GM10248 (cell line): Measurements from ENCODE around the gene TMEM130.

ENCODE experiments used
- CTCF ChIA-PET: fragments of 300-600 bp; sonication (Branson Sonifier 250); formaldehyde crosslinking; extraction: SDS; loops from one replicate; lab custom pipeline; 2021; ENCODE audit warnings: antibody characterized with exemption; lab: Yijun Ruan, JAX
- POLR2A ChIA-PET: fragments of 350-650 bp; sonication (Branson Sonifier 250); formaldehyde crosslinking; extraction: SDS; loops from one replicate; lab custom pipeline; 2020; ENCODE audit warnings: antibody characterized with exemption; lab: Yijun Ruan, JAX
- DNase-seq: peaks from one replicate; pipeline ENCODE4 v3.0.0; 2012; ENCODE audit errors: extremely low spot score
- TF ChIP-seq, protein P1 (sequence below): IDR thresholded peaks from 2 replicates; pipeline ENCODE4 v1.5.1; 2012; ENCODE audit warnings: mild to moderate bottlenecking, low read depth; ENCODE audit errors: extremely low read depth, missing control alignments, control extremely low read depth

Gene TMEM130

DNA sequence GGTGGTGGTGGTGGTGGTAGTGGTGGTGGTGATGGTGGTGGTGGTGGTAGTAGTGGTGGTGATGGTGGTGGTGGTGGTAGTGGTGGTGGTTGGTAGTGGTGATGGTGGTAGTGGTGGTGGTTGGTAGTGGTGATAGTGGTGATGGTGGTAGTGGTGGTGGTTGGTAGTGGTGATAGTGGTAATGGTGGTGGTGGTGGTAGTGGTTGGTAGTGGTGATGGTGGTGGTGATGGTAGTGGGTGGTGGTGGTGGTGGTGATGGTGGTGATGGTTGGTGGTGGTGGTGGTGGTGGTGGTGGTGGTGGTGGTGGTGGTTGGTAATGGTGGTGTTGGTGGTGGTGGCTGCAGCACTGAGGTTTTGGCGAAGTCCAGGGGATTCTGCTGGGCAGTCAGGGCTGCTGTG, 58.5 kb downstream of the TMEM130 start:
- POLR2A ChIA-PET = no interaction called here
- no peak for DNase-seq
- TF ChIP-seq, protein P1, sequence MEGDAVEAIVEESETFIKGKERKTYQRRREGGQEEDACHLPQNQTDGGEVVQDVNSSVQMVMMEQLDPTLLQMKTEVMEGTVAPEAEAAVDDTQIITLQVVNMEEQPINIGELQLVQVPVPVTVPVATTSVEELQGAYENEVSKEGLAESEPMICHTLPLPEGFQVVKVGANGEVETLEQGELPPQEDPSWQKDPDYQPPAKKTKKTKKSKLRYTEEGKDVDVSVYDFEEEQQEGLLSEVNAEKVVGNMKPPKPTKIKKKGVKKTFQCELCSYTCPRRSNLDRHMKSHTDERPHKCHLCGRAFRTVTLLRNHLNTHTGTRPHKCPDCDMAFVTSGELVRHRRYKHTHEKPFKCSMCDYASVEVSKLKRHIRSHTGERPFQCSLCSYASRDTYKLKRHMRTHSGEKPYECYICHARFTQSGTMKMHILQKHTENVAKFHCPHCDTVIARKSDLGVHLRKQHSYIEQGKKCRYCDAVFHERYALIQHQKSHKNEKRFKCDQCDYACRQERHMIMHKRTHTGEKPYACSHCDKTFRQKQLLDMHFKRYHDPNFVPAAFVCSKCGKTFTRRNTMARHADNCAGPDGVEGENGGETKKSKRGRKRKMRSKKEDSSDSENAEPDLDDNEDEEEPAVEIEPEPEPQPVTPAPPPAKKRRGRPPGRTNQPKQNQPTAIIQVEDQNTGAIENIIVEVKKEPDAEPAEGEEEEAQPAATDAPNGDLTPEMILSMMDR = no peak
- CTCF ChIA-PET = no interaction called here

DNA sequence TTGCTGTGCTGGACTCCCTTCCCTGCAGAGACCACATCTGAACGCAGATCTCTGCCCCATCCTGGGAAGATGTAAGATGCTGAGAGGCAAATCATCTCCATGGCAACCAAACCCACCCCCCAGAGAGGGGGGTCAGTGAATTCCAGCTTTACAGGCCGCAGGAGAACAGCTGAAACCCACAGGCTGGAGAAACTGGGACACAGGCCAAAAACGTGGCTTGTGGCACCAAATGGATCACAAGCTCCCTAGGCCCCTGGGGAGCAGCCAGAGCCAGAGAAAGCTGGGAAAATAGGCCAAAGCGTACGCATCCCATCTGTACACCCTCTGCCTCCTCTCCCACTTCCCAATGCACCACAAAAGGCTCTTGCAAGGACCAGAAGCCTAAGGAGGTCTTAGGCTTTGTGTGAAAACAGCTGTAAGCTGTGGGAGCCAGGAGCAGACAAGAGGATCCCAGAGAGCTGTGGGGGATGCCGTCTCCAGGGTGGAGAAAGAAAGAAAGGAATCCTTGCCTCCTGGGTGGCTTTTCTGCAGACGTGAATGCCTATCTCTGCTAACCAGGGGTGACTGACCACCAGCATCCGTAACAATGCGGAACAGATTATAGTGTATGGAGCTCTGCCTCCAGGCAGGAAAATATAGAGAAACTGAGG, 59.5 kb downstream of the TMEM130 start:
- POLR2A ChIA-PET = no interaction called here
- CTCF ChIA-PET = interaction anchor here (1.0 to 1.2 kb wide), 2 partner anchors 21 to 24 kb away, joined by 3 read pairs; no protein-coding TSS in a partner anchor
- TF ChIP-seq, protein P1 = no peak
- no peak for DNase-seq

DNA sequence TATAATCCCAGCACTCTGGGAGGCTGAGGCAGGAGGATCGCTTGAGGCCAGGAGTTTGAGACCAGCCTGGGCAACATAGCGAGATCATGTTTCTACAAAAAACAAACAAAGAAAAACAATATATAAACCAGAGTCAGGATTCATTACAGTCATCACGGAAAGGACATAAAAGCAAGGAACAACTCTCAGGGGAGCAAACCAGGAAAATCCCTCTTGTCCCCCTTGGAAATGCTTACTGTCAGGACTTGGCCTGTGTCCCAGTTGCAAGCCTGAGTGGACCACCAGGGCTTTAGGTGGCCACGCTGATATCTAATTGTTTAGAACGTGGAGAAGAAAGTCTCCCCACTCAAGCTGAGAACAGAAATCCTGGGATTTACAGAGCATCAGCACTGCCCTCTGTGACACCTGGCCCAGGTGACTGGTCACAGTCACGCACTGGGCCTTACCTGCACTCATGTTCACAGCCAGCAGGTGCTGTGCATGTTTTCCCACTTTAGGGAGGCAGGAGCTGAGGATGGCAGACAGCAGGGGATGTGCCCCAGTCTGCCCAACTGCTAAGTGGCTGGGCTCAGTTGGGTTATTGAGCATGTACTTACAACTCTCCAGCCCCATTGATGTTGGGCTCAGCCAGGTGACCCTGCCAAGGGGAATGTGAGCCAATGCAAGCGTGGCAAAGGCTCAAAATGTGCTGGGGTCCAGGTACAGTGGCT, 60.9 kb downstream of the TMEM130 start:
- ChIA-PET POLR2A (no interaction called here), CTCF (interaction anchor here (0.9 to 1.2 kb wide), 2 partner anchors 13 to 22 kb away, joined by 3 read pairs; no protein-coding TSS in a partner anchor)
- TF ChIP-seq, protein P1 = no peak
- DNase-seq = no peak

DNA sequence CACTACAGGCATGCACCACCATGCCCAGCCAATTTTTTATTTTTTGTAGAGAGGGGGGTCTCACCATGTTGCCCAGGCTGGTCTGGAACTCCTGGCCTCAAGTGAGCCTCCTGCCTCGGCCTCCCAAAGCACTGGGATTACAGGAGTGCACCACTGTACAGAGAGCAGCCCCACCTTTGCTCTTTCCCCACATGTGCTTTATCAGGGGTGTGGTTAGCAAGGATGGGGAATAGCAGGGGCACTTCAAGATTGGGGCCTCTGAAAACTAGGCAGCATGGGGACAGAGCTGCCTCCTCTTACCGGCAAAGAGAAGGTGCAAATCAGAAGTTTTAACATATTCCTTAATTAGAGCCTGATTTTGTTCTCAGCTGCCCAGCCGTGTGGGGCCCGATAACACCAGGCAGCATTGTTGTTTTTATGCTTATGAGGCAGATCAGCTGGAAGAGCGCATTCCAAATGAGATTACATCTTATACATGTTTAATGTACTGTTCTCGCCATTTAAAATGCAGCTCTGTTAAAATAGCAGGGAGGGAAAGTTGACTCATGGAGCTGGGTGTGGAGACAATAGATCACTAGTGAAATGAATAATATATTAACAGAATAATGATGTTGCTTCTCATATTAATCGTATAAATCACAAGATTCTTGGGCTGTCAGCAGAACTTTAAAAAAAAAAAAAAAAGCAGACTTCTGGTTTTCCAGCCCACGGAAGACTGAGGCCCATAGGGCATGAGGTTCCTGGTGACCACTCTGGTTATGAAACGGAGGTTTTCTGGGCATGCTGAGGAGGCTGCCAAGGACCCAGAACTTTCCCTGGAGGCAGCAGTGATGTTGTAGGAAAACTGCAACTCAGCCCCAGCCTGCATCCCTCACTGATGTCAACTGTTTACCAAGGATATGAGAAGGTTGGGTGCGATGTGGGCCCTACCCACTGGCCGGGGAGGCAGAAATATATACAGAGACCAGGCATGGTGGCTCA, 62.5 kb downstream of the TMEM130 start:
- ChIA-PET CTCF (interaction anchor here (1.0 to 1.5 kb wide), 2 partner anchors 34 to 62 kb away, joined by 3 to 4 read pairs; no protein-coding TSS in a partner anchor), POLR2A (no interaction called here)
- TF ChIP-seq, protein P1 = no peak
- no peak for DNase-seq

DNA sequence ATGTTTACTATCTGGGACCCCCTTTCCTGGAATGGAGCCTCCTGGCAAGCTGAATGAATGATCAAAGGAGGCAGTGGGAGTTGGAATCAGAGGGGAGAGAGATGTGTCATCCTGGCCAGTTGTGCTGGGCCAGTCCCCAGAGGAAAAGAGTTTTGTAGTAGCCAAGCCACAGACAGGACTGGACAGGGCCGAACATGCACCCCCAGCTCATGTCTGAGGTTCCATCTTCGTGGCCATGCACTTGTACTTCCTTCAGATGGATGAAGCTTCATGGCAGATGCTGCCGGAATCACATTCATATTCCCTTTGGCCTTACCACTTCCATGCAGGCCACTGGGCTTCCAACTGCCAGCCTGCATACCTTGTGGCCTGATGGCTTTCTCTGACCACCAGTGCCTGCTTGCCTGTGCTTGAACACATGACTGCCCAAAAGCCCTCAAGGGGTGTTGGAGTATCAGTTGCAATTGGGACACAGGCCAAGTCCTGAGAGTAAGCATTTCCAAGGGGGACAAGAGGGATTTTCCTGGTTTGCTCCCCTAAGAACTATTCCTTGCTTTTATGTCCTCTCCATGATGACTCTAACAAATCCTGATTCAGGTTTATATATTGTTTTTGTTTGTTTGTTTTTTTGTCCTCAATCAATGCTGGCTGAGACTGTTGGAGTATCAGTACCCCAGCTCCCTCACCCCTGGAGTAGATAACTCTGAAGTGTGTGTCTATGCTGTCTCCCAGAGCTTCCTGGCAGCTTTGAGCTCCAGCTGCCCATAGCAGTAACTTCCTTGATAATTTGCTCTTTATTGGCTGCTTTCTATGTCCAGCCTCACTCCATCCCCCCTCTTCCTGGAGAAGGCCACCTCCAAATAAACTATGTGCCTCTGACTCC, 63.6 kb downstream of the TMEM130 start:
- CTCF ChIA-PET = interaction anchor here (1.5 kb wide), 1 partner anchor 35 kb away, joined by 4 read pairs; no protein-coding TSS in a partner anchor
- POLR2A ChIA-PET = no interaction called here
- TF ChIP-seq, protein P1 = no peak
- no peak for DNase-seq
